ENCODE results near the gene OR1N2.

DNA sequence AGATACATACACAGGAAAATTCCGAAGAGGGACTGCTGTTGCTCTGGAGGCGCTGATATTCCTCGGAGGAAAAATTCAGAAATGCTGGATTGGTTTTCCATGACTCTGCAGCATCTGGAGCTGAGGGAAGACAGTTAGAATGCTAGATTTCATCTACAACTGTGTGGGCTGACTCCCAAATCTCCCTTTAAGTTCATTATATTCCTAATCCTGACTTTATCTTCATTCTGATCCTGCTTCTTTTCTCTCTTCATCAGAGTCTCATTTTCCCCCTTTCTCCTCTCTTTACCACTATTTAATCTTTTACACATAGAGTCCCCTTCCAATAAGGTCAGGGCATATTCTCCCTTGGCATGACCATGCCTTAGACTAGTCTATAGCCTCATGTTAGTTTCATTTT, 25.7 kb upstream of the OR1N2 start, which contains the start of gene OR1N1:
- TF ChIP-seq, protein P1, sequence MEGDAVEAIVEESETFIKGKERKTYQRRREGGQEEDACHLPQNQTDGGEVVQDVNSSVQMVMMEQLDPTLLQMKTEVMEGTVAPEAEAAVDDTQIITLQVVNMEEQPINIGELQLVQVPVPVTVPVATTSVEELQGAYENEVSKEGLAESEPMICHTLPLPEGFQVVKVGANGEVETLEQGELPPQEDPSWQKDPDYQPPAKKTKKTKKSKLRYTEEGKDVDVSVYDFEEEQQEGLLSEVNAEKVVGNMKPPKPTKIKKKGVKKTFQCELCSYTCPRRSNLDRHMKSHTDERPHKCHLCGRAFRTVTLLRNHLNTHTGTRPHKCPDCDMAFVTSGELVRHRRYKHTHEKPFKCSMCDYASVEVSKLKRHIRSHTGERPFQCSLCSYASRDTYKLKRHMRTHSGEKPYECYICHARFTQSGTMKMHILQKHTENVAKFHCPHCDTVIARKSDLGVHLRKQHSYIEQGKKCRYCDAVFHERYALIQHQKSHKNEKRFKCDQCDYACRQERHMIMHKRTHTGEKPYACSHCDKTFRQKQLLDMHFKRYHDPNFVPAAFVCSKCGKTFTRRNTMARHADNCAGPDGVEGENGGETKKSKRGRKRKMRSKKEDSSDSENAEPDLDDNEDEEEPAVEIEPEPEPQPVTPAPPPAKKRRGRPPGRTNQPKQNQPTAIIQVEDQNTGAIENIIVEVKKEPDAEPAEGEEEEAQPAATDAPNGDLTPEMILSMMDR (IDR thresholded peaks at IDR 0.05), result no peak
- TF ChIP-seq POLR2A (IDR thresholded peaks at IDR 0.05) (no peak), EP300 (IDR thresholded peaks at IDR 0.05) (no peak)

Measured in tibial nerve (tissue), 4 donors.